CD14-positive monocyte (primary cell): ENCODE data around the gene WNT11. TPM values are rescaled to one million over a fixed set of nuclear protein-coding genes. Genes with fewer than 3 reads are reported as not detected.

Source experiments
- DNase-seq, 3 donors: peaks; one replicate each; pipeline ENCODE4 v3.0.0-alpha.2; 2011 to 2022
- H2AFZ ChIP-seq: 2 replicates; pipeline ENCODE4 v1.6.0; 2012; ENCODE audit warnings: mild to moderate bottlenecking, low read depth, low read length, inconsistent platforms; ENCODE audit not compliant: insufficient read depth, poor library complexity, severe bottlenecking
- H3K27ac ChIP-seq, 2 donors: 1 replicate in 1 of 2; 2 replicates in 1 of 2; pipeline ENCODE4 v1.5.1; 2012 to 2013; ENCODE audit warnings: low read length in 2 of 2, control low read depth in 1 of 2, inconsistent platforms in 1 of 2, low read depth in 1 of 2, mild to moderate bottlenecking in 1 of 2
- H3K27me3 ChIP-seq, 2 donors: one replicate each; pipeline versions ENCODE4 v1.6.0 to v1.6.1; 2011 to 2013; ENCODE audit warnings: low read length in 2 of 2; ENCODE audit not compliant: control insufficient read depth in 2 of 2, insufficient read depth in 2 of 2
- H3K36me3 ChIP-seq, 2 donors: replicated peaks in 1 of 2; 1 replicate in 1 of 2; 2 replicates in 1 of 2; pipeline versions ENCODE4 v1.5.1 to v1.6.1; 2012 to 2013; ENCODE audit warnings: low read length in 2 of 2, control low read depth in 1 of 2, inconsistent platforms in 1 of 2, mild to moderate bottlenecking in 1 of 2; ENCODE audit not compliant: insufficient read depth in 2 of 2, control insufficient read depth in 1 of 2
- H3K4me1 ChIP-seq, 2 donors: 1 replicate in 1 of 2; 2 replicates in 1 of 2; pipeline versions ENCODE4 v1.5.1 to v1.6.1; 2012 to 2013; ENCODE audit warnings: low read length in 2 of 2, control low read depth in 1 of 2, inconsistent platforms in 1 of 2, mild to moderate bottlenecking in 1 of 2, moderate library complexity in 1 of 2; ENCODE audit not compliant: insufficient read depth in 2 of 2, control insufficient read depth in 1 of 2
- H3K4me2 ChIP-seq: replicated peaks from 2 replicates; pipeline ENCODE3; 2012; ENCODE audit warnings: low read length, moderate library complexity, mild to moderate bottlenecking; ENCODE audit not compliant: poor library complexity, severe bottlenecking; ENCODE audit errors: extremely low read depth
- H3K4me3 ChIP-seq, 3 experiments: fragments of 200-600 bp in 1 of 3; sonication (generic) in 1 of 3; replicated peaks in 1 of 3; 1 replicate in 2 of 3; 2 replicates in 1 of 3; pipeline ENCODE4 v1.5.1; 2011 to 2013; ENCODE audit warnings: low read length in 3 of 3, mild to moderate bottlenecking in 3 of 3, control low read depth in 2 of 3, low read depth in 2 of 3, inconsistent platforms in 1 of 3, moderate library complexity in 1 of 3
- H3K79me2 ChIP-seq: 2 replicates; pipeline ENCODE4 v1.6.0; 2012; ENCODE audit warnings: mild to moderate bottlenecking, control low read depth, inconsistent platforms, low read length, moderate library complexity; ENCODE audit not compliant: insufficient read depth
- H3K9ac ChIP-seq: 2 replicates; pipeline ENCODE4 v1.6.0; 2017; ENCODE audit warnings: low read length, mild to moderate bottlenecking; ENCODE audit not compliant: insufficient read depth, poor library complexity, severe bottlenecking
- H3K9me3 ChIP-seq, 2 donors: replicated peaks in 1 of 2; 1 replicate in 1 of 2; 2 replicates in 1 of 2; pipeline versions ENCODE4 v1.5.1 to v1.6.1; 2012 to 2013; ENCODE audit warnings: low read length in 2 of 2, control low read depth in 1 of 2; ENCODE audit not compliant: control insufficient read depth in 1 of 2, insufficient read depth in 1 of 2
- H4K20me1 ChIP-seq: 2 replicates; pipeline ENCODE4 v1.6.0; 2012; ENCODE audit warnings: mild to moderate bottlenecking, low read length, control low read depth, moderate library complexity; ENCODE audit not compliant: insufficient read depth
- H3K27ac Mint-ChIP-seq, 7 donors: one replicate each; pipeline ENCODE4 v1.8.0; 2020; ENCODE audit warnings: mild to moderate bottlenecking in 7 of 7, mixed read lengths in 7 of 7, moderate library complexity in 6 of 7, inconsistent platforms in 2 of 7
- H3K27me3 Mint-ChIP-seq, 3 donors: one replicate each; pipeline ENCODE4 v1.8.0; 2021 to 2022; ENCODE audit warnings: low read depth in 3 of 3, mild to moderate bottlenecking in 3 of 3, mixed read lengths in 3 of 3, moderate library complexity in 3 of 3, inconsistent platforms in 1 of 3
- H3K36me3 Mint-ChIP-seq, 2 donors: one replicate each; pipeline ENCODE4 v1.8.0; 2020; ENCODE audit warnings: mixed read lengths in 2 of 2, inconsistent platforms in 1 of 2, mild to moderate bottlenecking in 1 of 2
- H3K4me1 Mint-ChIP-seq: one replicate; pipeline ENCODE4 v1.8.0; 2020; ENCODE audit warnings: mild to moderate bottlenecking, mixed read lengths
- H3K4me3 Mint-ChIP-seq, 2 donors: one replicate each; pipeline ENCODE4 v1.8.0; 2020; ENCODE audit warnings: mild to moderate bottlenecking in 2 of 2, mixed read lengths in 2 of 2, moderate library complexity in 1 of 2
- H3K9me3 Mint-ChIP-seq, 7 donors: one replicate each; pipeline ENCODE4 v1.8.0; 2020 to 2022; ENCODE audit warnings: mixed read lengths in 7 of 7, mild to moderate bottlenecking in 6 of 7, moderate library complexity in 6 of 7, inconsistent platforms in 2 of 7
- WGBS: methylation state at CpG from one replicate; pipeline ENCODE4 v1.1.5; 2013; ENCODE audit warnings: missing lambda C conversion rate; ENCODE audit not compliant: insufficient coverage; 5-methylcytosine and 5-hydroxymethylcytosine counted together
- intact Hi-C, 2 donors: fragments of 100-400 bp; cut with micrococcal nuclease; formaldehyde crosslinking; loops; one replicate each; pipeline versions ENCODE4 v1.15.0 to v1.15.1; 2023
- polyA plus RNA-seq, 3 donors: library from polyadenylated mRNA; depleted of rRNA in 1 of 3; unstranded in 2 of 3; stranded (reverse) in 1 of 3; fragments of 300-500 nt in 2 of 3; fragments of >200 nt in 1 of 3; fragmentation: Illumina TruSeq in 2 of 3; gene quantifications; 1 replicate in 2 of 3; 2 replicates in 1 of 3; pipeline ENCODE4 v1.2.3, GENCODE V29; 2012 to 2021
- TF ChIP-seq, protein P1 (sequence below): fragments of 200-600 bp; IDR thresholded peaks from one replicate; pipeline ENCODE4 v1.8.0; 2022; ENCODE audit warnings: antibody characterized with exemption, mild to moderate bottlenecking

WNT11 gene
- polyA plus RNA-seq, 3 donors: 0.09 to 0.24 (median 0.21) TPM

DNA sequence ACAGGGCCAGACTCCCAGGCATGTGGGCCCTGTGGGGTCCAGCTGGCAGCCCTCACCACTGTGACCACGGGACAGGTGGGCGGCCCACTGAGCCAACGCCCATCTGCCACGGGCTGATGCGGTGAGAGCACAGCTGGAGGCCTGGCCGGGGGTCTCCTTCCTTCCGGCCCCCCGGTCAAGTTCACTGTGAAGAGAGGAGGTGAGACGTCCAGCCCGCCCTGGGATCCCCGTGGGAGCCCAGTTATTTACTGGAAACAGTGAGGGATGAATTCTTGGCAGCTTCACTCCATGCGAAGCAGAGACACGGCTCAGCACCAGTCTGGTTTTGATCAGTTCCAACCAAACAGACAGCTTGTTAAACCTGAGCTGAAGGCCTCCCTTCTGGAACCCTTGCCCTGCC, 38.7 kb downstream of the WNT11 start:
- H3K9ac ChIP-seq: no peak overlapping the region
- Mint-ChIP-seq H3K4me1 (no peaks in the 10 kb centered on the region), H3K27ac (no peak overlapping the region), H3K27me3 (peaks cover 0 to 7% (median 4%) of the 10 kb centered on the region in 3 donors), H3K4me3 (no peak overlapping the region), H3K9me3 (peaks cover 0 to 1% (median 0%) of the 10 kb centered on the region in 7 donors), H3K36me3 (no peaks in the 10 kb centered on the region)
- 93% methylated on average over 12 of the region's 13 CpGs for whole genome bisulfite sequencing
- H3K4me1 ChIP-seq: no peaks in the 10 kb centered on the region
- H3K4me3 ChIP-seq: no peak overlapping the region
- H3K9me3 ChIP-seq: no peaks in the 10 kb centered on the region
- no peak overlapping the region for H3K4me2 ChIP-seq
- no peak overlapping the region for H3K27ac ChIP-seq
- no peaks in the 10 kb centered on the region for H3K79me2 ChIP-seq
- no peak overlapping the region for H2AFZ ChIP-seq
- DNase-seq: no peak
- H3K27me3 ChIP-seq: no peaks in the 10 kb centered on the region
- TF ChIP-seq, protein P1, sequence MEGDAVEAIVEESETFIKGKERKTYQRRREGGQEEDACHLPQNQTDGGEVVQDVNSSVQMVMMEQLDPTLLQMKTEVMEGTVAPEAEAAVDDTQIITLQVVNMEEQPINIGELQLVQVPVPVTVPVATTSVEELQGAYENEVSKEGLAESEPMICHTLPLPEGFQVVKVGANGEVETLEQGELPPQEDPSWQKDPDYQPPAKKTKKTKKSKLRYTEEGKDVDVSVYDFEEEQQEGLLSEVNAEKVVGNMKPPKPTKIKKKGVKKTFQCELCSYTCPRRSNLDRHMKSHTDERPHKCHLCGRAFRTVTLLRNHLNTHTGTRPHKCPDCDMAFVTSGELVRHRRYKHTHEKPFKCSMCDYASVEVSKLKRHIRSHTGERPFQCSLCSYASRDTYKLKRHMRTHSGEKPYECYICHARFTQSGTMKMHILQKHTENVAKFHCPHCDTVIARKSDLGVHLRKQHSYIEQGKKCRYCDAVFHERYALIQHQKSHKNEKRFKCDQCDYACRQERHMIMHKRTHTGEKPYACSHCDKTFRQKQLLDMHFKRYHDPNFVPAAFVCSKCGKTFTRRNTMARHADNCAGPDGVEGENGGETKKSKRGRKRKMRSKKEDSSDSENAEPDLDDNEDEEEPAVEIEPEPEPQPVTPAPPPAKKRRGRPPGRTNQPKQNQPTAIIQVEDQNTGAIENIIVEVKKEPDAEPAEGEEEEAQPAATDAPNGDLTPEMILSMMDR: no peak
- H4K20me1 ChIP-seq: no peaks in the 10 kb centered on the region
- H3K36me3 ChIP-seq: no peaks in the 10 kb centered on the region
- intact Hi-C loops: no loop called here

DNA sequence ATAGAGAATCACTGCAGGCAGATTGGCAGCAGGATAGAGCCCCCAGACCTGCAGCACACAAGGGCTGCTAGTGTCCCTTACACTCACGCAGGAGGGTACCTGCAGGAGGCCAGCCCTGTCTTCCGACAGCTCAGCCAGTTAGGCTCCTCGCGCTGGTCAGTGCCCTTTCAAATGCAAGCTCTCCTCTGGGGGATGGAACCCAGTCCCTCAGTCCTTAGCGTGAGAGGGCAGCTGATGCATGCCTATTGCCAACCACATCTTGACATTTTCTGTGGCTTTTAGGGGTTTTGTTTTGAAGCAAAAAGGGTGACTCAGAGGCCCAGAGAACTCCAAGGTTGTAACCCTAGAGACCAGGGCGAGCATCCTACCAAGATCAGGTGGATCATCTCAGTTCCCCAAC, 40.0 kb downstream of the WNT11 start:
- Histone ChIP-seq H4K20me1 (no peaks in the 10 kb centered on the region), H3K4me2 (no peak overlapping the region), H3K4me1 (no peaks in the 10 kb centered on the region), H3K27ac (no peak overlapping the region), H3K79me2 (no peaks in the 10 kb centered on the region), H2AFZ (no peak overlapping the region), H3K36me3 (no peaks in the 10 kb centered on the region), H3K4me3 (no peak overlapping the region), H3K9me3 (no peaks in the 10 kb centered on the region), H3K27me3 (no peaks in the 10 kb centered on the region), H3K9ac (no peak overlapping the region)
- WGBS: 89% methylated on average over 5 of the region's 6 CpGs
- TF ChIP-seq, protein P1: no peak
- no peaks in the 10 kb centered on the region for H3K36me3 Mint-ChIP-seq
- H3K27ac Mint-ChIP-seq: no peak overlapping the region
- intact Hi-C loops: no loop called here
- H3K9me3 Mint-ChIP-seq: peaks cover 0 to 1% (median 0%) of the 10 kb centered on the region in 7 donors
- DNase-seq: no peak
- no peak overlapping the region for H3K4me3 Mint-ChIP-seq
- H3K27me3 Mint-ChIP-seq: peaks cover 0 to 6% (median 4%) of the 10 kb centered on the region in 3 donors
- H3K4me1 Mint-ChIP-seq: no peaks in the 10 kb centered on the region
